B cell (primary cell): Measurements from ENCODE around the gene MRAP2.

ENCODE experiments used
- EZH2 ChIP-seq: IDR thresholded peaks from 2 replicates; pipeline ENCODE4 v1.6.1; 2012; ENCODE audit warnings: borderline replicate concordance, low read depth, mild to moderate bottlenecking, moderate library complexity, low read length; ENCODE audit not compliant: insufficient read depth, poor library complexity, severe bottlenecking
- TF ChIP-seq, protein P1 (sequence below): fragments of 200-600 bp; IDR thresholded peaks from one replicate; pipeline ENCODE4 v1.8.0; 2022; ENCODE audit warnings: antibody characterized with exemption, mild to moderate bottlenecking

GRCh38 chr6:84072442-84072997 lies 38.9 kb downstream of the MRAP2 start:
- TF ChIP-seq, protein P1, sequence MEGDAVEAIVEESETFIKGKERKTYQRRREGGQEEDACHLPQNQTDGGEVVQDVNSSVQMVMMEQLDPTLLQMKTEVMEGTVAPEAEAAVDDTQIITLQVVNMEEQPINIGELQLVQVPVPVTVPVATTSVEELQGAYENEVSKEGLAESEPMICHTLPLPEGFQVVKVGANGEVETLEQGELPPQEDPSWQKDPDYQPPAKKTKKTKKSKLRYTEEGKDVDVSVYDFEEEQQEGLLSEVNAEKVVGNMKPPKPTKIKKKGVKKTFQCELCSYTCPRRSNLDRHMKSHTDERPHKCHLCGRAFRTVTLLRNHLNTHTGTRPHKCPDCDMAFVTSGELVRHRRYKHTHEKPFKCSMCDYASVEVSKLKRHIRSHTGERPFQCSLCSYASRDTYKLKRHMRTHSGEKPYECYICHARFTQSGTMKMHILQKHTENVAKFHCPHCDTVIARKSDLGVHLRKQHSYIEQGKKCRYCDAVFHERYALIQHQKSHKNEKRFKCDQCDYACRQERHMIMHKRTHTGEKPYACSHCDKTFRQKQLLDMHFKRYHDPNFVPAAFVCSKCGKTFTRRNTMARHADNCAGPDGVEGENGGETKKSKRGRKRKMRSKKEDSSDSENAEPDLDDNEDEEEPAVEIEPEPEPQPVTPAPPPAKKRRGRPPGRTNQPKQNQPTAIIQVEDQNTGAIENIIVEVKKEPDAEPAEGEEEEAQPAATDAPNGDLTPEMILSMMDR = no peak
- no peak for TF ChIP-seq EZH2
